Body of pancreas (tissue), 4 donors: ENCODE results near the gene SPRR2B.

ENCODE experiments used
- CTCF ChIP-seq, 7 experiments: fragments of 450-650 bp in 4 of 7; fragments of 200-600 bp in 3 of 7; sonication (generic) in 3 of 7; IDR thresholded peaks; one replicate each; pipeline ENCODE4 v1.5.1; 2016 to 2019; ENCODE audit warnings: antibody characterized with exemption in 7 of 7
- POLR2A ChIP-seq, 3 donors: fragments of 450-650 bp; IDR thresholded peaks; one replicate each; pipeline ENCODE4 v1.6.1; 2016; ENCODE audit warnings: antibody characterized with exemption in 3 of 3, mild to moderate bottlenecking in 2 of 3

DNA sequence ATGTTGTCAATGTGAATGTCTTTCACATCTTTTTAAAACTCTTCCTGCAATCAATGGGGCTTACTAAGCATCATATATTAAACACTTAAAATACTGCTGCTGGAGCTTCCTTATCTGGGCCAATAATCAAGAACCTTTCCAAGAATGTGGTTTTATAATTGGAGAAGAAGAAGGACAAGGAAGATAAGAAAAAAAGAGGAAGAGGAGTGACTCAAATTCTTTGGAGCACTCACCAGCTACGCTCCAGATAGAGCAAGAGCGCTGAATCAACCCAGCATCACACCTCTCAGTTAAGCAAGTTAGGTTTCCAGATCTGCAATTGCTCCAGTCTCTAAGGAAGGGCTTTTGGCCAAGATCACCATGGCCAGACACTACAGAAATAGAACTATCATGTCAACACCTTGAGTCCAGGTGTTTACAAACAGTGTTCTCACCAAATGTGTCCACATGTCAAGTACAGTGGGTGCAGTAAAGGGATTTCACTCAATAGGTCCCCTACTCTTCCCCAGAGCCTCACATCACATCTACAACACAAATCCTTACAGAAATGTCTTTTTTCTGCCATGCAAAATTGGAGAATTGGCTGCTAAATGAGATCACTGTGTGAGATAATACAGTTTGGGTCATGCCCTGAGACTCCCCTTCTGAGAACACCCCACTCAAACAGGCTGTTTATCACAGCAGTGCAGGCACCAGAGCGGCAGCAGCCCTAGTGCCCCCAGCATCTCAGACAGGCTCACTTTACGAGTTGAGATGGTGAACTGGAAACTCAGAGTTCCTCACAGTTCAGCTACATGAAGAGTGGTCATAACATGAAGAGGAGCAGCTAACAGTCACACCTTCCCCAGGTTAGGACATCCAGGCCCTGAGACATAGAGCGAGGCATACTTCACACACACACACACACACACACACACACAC, 1.7 kb upstream of the SPRR2B start:
- TF ChIP-seq CTCF (IDR thresholded peaks at IDR 0.05) (no peak), POLR2A (IDR thresholded peaks at IDR 0.05) (no peak)
